Transverse colon (tissue), 3 donors: ENCODE results near the gene SYNE1.

Experiments
- EP300 ChIP-seq: sonication (generic); formaldehyde crosslinking; IDR thresholded peaks from one replicate; pipeline ENCODE4 v1.6.1; 2017; ENCODE audit warnings: antibody characterized with exemption, low read depth
- POLR2A ChIP-seq: fragments of 450-650 bp; IDR thresholded peaks from one replicate; pipeline ENCODE4 v1.6.1; 2016; ENCODE audit warnings: antibody characterized with exemption, mild to moderate bottlenecking, moderate library complexity
- TF ChIP-seq, protein P1 (sequence below), 5 experiments: fragments of 200-600 bp in 3 of 5; fragments of 450-650 bp in 2 of 5; sonication (generic) in 3 of 5; IDR thresholded peaks; 1 replicate in 2 of 5; 2 replicates in 3 of 5; pipeline ENCODE4 v1.5.1; 2016 to 2017; ENCODE audit warnings: antibody characterized with exemption in 5 of 5, inconsistent platforms in 3 of 5, mild to moderate bottlenecking in 2 of 5, moderate library complexity in 1 of 5

DNA sequence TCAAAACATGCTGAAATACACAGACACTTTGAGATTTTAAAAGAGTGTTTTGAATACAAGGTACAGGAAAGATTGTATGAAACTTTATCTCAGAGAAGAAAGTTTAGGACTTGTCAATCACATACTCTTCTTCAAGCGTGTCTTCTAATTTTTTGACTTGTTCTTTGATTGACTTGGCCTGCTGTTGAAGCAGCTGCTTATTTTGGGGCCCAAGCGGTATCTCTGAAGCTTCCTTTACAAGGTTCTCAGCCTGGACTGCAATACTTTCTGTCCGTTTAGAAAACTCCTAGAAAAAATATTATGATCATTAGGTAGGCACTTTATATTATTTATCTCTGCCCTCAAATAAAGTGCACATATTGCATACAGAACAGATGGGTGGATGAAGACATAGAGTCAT, 201.3 kb downstream of the SYNE1 start:
- TF ChIP-seq, protein P1, sequence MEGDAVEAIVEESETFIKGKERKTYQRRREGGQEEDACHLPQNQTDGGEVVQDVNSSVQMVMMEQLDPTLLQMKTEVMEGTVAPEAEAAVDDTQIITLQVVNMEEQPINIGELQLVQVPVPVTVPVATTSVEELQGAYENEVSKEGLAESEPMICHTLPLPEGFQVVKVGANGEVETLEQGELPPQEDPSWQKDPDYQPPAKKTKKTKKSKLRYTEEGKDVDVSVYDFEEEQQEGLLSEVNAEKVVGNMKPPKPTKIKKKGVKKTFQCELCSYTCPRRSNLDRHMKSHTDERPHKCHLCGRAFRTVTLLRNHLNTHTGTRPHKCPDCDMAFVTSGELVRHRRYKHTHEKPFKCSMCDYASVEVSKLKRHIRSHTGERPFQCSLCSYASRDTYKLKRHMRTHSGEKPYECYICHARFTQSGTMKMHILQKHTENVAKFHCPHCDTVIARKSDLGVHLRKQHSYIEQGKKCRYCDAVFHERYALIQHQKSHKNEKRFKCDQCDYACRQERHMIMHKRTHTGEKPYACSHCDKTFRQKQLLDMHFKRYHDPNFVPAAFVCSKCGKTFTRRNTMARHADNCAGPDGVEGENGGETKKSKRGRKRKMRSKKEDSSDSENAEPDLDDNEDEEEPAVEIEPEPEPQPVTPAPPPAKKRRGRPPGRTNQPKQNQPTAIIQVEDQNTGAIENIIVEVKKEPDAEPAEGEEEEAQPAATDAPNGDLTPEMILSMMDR (IDR thresholded peaks at IDR 0.05), result no peak
- no peak for TF ChIP-seq EP300
- no peak for TF ChIP-seq POLR2A
